Activated CD8-positive, alpha-beta memory T cell treated with anti-CD3 and anti-CD28 coated beads, Interleukin-2, amount 50 U/mL, for 4 hours (primary cell): Measurements from ENCODE around the gene SLITRK4.

ENCODE experiments used
- DNase-seq: peaks from one replicate; pipeline ENCODE4 v3.0.0-alpha.2; 2020

Gene SLITRK4, protein sequence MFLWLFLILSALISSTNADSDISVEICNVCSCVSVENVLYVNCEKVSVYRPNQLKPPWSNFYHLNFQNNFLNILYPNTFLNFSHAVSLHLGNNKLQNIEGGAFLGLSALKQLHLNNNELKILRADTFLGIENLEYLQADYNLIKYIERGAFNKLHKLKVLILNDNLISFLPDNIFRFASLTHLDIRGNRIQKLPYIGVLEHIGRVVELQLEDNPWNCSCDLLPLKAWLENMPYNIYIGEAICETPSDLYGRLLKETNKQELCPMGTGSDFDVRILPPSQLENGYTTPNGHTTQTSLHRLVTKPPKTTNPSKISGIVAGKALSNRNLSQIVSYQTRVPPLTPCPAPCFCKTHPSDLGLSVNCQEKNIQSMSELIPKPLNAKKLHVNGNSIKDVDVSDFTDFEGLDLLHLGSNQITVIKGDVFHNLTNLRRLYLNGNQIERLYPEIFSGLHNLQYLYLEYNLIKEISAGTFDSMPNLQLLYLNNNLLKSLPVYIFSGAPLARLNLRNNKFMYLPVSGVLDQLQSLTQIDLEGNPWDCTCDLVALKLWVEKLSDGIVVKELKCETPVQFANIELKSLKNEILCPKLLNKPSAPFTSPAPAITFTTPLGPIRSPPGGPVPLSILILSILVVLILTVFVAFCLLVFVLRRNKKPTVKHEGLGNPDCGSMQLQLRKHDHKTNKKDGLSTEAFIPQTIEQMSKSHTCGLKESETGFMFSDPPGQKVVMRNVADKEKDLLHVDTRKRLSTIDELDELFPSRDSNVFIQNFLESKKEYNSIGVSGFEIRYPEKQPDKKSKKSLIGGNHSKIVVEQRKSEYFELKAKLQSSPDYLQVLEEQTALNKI

DNA sequence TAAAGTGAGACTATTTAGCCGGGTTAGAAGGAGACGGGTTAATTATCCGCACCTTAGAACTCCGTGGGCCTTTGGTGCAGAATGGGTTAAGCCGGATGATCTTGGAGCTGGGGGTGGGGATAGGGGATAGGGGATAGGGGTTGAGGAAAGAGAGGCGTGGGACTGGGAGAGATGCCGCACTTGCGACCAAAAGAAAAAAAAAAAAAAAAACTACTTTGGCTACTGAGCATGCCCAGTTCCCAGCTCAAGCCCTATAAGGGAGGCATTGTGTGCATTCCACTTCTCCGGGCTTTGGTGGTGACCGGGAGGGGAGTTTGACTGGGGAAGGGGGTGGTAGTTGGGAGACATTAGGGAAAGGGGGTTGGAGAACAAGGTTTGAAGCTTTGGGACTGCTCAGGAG lies at the start of gene SLITRK4:
SLITRK4 (minus strand) TSS at position 187 of the 400 bp plus-strand sequence. CDS start 4,993 bp downstream, outside the sequence.
- DNase-seq = no peak

DNA sequence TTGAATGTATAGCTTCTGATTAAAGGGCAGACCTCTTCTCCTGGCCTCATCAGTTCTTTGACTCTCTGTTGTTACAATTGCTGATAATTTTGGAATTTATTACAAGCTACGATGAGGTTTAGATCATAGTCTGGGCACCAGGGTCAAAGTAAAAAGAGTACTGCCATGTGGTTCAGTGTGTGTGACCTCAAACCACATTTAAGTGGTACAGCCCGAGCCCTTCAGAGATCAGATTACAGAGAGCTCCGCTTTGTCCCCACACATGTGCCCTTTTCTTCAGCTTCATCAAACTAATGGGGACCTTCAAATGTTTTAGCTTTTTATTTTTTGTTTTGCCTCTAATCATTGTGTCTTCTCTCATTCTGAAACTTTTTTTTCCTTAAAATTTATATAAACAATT lies 47.6 kb upstream of the SLITRK4 start:
- no peak for DNase-seq

DNA sequence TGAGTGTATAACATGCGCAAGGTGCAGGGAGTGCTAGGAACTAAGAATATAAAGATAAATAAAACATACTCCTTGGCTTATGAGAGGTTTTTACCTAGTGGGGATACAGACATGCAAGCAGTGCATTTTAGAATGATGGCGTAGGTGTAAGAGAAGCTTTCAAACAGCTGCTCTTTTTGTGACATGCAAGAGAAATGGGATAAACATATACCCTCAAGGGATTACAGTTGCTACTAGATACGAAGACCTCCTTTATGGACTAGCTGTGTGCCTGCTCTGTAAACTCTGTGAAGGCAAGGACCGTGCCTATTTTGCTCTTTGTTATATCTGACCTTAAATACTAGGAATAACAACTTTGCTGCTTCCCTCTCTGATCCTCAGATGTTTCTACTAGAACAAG lies 39.0 kb upstream of the SLITRK4 start:
- no peak for DNase-seq

DNA sequence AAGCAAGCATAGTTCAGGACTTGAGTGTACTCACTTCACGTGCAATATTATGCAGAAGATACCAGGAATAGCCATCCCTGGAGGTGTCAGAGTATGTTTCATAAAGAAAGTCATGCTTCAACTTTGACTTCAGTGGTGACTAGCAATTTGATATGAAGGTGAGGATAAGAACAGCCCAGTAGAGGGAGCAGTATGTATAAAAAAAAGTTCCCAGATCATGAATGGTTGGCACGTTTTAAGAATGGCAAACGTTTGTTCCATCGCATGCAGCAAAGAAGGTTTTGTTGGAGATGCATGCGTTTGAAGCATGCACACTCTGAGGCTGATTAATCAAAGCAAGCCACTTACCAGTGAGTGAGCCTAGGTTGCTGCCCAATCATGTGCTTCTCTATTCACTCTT lies 33.5 kb upstream of the SLITRK4 start:
- no peak for DNase-seq

DNA sequence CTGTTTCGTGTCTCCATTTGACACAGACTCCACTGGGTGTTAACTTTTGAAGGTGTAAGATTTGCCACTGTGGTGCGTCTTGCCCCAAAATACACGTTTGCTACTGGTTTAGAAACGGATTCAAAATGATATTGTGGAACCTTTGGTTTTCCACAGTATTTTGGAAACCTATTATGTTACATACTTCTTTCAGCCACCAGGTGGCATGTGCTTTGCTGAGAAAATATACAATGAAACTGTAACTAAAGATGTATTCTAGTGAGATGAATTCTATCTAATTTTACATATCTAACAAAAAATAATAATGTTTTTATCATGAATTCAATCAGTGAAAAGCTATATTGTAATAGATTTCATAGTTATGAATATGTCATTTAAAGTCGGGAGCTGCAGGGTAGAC lies 28.4 kb upstream of the SLITRK4 start:
- DNase-seq = no peak

DNA sequence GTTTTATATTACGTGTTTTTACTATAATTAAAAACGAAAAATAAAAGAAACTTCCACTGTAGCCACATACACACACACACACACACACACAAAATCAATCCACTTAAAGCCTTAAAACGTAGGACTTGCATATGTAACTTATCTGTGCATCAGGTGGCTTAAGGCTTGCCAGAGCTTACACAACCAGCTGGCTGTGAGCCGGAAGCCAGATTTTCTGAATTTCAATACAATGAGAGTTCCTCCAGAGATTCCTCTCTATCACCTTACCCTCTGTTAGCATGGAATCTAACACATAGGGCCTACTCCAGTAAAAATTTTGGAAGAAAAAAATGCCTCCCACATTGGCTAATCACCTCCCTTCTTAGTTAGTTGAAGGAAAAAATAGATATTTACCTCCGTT lies 27.9 kb upstream of the SLITRK4 start:
- DNase-seq = no peak

DNA sequence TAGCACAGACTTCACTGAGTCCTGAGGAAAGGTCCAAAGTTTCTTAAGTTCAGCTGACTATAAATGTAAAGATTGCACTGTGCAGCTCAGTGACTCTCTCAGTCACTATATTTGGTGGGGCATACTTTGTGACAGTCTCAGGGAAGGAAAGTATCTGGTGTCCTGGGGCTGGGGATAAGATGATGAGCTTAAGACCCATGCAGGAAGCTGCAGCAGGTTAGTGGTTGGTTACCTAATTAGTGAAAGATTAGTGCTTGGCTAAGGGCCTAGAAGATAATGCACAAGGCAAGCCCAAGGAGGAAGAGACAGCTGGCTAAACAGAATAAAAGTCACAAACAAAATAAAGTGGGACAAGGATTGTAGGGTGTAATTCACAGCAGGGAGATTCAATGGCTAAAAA lies 25.4 kb upstream of the SLITRK4 start:
- DNase-seq = no peak

DNA sequence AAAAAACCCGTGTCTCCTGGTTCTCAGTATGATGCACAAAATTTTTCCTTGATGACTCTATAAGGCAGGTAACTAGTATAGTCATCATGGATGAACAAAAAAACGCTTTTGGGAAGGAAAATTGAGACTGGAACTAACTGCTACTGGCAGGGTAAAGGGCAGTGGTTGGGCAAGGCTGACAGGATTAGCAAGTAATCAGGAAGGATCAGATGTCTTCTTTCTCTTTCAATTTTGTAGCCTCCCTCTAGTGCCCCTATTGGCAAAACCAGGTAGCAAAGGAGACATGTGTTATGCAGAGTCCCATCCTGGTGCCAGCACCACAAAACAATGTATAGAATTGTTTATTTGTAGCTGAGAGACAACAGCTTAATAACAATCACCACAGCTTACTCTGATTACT lies 12.8 kb upstream of the SLITRK4 start:
- no peak for DNase-seq

DNA sequence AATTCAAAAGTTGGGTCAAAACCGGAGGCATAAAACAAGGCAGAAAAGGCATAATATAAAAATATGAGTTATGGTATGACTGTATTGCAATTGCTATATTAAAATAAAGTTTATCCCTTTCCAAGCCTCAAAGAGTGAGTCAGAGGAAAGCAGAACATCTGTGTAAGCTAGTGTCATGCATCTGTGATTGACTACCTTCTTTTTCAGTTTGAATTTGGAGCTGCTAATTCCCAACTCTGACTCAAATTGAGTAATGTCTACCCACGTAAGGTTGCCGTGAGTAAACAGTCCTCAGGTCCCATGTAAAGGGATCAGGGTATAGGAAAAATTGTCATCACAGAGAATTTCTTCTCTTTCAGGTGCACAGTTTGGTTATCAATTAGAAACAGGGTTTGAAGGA lies 6.5 kb upstream of the SLITRK4 start:
- DNase-seq = no peak

DNA sequence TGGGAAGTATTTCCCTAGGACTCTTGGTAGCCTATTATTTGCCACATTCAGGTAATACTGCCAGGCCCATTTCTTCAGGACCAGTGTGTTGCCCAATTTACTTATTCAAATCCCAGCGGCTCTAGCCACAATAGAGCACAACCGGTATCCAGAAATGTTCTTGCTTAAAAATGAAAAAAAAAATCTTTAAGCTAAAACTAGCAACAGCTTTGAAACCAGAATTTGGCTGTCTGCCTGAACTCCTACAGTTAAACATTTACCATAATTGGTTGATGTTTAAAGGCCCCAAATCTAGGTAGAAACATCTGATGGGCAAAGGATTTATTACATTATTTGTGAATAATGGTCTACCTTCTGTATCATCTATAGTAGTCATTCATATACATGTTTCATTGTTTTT lies 930 bp upstream of the SLITRK4 start:
- DNase-seq = no peak

DNA sequence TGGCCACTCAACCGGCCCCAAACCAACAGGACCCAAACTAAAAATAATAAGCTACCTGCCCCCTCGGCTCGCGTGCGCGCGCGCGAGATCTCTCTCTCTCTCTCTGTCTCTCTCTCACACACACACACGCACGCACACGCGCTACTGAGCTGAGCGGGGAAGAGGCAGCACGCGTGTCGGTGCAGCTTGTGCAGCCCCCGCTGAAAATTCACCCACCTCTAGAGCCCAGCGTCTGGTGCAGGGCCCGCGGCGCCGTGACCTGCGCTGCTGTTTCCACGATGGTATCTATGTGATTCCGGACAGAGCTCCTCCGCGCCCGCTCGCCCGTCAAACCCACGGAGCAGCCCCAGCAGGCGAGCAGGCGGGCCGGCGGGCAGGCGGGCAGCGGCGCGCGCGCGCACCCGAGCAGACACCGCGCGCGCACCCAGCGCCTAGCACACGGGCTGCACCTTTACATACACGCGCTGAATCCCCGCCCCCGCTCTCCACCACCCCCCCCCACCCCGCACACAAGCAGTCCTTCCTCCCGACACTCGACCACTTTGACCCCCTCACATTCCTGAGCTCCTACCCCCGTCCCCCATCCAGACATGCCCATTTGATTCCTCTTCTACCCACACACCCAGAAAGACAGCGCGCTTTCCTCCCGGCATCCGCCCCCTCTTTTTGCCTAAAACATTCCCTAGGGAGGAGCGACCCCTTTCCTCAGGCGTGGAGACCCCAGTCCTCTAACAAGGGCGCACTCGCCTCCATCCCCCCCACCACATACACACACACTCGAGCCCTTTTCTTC lies 1.0 kb downstream of the SLITRK4 start:
- no peak for DNase-seq

DNA sequence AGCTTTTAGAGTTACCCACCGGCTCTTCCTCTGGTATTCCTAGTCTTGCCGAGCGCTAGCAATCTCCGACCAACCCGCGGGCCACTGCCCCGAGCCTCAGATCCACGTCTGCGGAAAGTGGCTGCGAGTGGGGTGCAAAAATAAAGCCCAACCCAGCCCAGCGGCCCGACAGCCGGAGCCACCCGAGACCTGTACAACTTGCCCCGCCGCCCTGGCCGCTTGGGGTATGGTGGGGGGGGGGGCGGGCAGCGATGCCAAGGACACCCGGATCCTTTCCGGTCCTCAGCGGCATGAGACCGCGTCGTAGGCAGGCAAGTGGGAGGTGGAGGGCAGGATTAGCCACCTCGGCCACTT lies 1.6 kb downstream of the SLITRK4 start:
- DNase-seq = no peak

DNA sequence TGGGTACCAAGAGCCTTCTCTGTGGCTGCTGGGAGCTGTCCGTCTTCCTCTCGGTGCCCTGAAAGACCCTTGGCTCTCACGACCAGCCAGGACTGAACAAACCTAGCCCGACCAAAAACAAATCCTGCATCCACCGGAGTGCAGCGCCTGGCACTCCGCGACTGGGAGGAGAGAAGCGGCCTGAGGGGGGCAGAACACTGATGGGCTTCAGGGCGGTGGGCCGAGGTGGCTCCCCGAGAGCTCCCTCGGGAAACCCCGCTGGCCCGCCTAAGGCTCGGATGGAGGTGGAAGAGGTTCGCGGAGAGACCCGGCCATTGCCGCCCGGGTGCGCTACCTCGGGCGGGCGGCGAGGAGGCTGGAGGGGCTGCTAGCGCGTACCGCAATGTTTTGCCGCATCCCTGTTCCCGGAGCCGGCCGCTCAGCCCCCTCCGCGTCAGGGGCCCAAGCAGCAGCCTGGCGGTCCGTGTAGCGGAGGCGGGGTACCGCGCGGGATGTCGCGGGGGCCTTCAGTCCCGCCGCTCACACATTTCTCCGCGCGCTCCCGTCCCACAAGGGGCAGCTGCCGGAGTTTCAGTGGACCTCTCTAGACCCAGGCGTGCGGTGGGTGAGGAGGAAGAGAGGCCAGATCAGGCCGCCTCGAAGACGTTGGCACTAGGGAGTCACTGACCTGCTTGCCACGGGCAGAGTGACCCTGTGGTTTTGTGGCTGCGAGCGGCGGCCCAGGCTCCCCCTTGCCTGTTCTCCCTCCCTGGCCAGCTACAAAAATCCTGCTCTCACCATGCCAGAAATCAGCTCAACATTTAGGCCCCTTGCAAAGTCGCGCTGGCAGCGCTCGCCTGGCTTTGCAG lies 2.2 kb downstream of the SLITRK4 start:
- no peak for DNase-seq

DNA sequence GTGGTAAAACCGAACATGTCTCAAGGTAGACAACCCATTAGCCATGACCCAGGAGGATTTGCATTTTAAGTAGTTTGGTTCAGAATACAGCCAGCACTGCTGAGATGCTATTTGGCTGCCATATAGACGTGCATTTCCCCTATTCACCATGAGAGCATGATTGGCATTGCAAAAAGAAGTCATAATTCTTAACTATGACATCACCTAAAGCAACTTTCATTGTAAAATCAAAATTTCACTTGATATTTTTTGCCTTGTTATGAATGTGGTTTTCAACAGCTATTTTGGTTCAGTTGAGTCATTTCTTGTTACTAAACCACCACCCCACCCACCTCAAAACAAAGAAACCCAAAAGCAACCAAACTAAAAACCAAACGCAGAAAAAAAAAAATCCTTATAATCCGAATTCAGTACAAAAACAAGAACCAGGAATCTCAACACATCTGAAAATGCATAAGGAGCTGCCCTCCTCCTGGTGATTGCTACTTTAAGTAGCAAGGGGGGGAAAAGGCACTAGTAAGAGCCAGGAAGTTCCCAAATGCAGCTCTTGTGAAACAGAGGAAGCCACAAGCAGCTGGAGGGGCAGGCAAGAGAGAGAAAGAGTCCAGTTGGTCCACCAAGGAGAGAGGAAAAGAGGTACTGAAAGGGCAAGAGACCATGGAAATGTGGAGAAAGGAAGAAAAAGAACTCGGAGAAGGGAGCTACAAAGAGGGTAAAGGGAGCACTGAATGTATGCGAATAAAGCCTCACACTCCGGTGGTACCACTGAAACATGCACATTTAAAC lies 3.1 kb downstream of the SLITRK4 start:
- DNase-seq = no peak

DNA sequence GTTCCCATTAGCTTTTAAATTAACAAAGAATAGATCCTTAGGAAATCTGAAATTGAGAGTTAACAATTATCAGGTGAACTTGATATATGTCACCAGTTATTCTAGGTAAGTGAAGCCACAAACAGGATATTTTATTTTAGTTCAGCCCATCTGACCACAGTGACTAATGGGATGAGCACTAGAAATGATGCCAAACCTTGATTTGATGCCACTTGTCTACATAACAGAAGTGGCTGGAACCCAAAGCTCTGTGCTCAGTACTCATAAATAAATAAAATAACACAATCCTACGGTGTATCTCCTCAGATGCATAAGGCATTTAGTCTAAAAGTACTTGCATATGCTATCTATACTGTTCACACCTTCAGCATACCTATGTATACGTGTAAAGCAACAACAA lies 12.2 kb downstream of the SLITRK4 start:
- DNase-seq = no peak

DNA sequence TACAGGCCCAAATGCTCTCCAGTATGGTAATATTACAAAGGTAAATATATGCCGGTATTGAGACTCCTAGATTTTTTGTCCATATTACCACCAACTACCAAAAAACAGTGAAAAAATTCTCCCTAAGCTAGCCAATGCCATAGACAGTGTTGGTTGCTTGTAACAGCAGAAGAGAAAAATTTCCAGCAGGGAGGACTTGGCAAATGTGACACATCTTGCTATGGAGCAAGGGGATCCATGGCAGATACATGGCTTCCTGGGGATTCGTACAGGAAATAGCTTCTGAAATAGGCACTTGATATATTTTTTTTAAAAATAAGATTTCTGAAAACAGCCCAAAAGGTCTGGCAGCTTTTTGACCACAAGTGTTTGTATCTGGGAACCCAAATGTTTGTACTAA lies 14.6 kb downstream of the SLITRK4 start:
- DNase-seq = no peak

DNA sequence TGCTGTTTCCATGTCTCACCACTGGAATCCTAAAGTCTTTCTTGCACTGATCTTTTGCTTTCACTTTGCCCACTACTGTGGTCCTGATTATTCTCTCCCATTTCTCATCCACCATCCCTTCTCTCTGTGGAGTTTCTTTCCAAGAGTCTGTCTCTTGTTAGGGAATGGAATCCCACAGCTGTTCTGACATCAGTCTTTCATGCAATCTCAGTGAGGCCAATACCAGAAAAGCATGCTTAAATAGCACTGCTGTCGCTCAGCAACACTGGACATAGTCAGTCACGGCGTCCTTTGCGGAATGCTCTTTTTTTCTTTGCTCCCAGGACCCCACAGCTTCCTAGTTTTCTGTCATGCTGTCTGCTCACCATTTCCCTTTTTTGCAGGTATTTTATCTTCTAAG lies 20.1 kb downstream of the SLITRK4 start:
- DNase-seq = no peak

DNA sequence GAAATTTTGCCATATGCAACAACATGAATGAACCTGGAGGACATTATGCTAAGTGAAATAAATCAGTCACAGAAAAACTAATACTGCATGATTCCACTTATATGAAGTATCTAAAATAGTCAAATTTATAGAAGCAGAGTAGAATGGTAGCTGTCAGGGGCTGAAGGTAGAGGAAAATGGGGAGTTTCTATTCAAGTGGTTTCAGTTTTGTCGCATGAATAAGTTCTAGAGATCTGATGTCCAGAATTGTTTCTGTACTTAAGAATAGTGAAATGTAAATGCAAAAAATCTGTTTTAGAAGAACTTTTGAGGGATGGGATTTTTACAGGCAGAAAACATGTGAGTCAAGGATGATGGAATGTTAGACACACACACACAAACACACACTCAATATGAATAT lies 34.1 kb downstream of the SLITRK4 start:
- no peak for DNase-seq

DNA sequence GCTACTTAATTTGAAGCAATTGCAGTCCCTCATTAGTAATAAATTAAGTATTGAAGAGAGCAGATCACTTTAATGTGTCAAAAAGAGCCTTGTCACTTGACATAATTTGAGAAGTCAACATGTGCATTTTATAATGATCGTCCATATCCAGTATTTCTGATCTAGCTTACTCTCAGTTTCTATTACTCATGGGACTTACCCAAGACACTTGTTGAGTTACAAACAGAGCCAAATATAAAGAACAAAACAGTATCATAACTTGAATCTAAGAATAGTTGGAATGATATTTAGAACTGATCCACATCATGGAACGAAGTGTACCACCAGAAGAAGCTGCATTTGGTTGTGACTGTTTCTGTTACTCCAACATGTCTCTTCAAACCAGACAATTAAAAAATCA lies 54.7 kb downstream of the SLITRK4 start:
- DNase-seq = no peak

DNA sequence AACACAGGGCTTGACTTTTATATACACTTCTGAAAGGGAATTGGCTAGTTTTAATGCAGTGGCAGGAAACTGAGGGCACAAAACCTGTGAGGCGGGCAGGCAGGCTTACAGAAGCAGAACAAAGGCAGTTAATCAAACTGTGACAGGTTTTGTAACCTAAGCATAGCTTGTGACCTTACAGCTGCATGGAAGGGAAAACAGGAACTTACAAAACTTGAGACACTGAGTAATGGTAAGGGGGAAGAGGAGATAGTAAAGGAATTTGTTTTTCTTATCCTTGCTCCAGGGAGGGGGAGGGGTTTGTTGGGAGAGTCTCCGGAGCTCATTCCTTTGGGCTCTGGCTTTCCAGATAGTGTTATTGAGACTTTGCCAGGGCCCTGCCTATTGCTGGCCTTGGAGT lies 55.6 kb downstream of the SLITRK4 start:
- no peak for DNase-seq
